ENCODE results near the gene UTF1. TPM values are rescaled to one million over a fixed set of nuclear protein-coding genes. Genes with fewer than 3 reads are reported as not detected.

The UTF1 gene
- polyA plus RNA-seq, 1 donor from 2014 or later = not detected

DNA sequence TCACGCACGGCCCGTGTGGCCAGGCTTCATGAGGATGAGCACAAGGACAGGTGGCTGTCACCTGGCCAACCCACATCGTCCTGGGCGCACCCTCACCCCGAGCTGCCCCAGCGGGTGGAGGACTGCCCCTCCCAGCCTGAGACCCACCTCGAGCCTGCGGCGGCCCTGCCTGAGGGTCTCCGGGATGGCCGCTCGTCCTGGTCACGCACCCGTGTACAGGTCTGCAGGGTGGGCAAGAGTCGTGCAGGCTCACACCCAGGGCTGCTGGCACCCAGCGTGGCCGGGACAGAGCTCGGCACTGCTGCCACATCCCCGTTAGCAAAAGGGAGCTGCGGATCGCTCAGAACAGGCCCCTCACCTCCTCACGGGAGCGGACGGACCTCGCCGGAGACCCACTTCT is 14.4 kb upstream of the UTF1 start:
- TF ChIP-seq MXI1 (conservative IDR thresholded peaks at IDR 0.05; ENCODE audit: poor library complexity, severe bottlenecking) (no peak), SMC3 (conservative IDR thresholded peaks at IDR 0.05; ENCODE audit: poor library complexity) (no peak), TAF1 (IDR thresholded peaks at IDR 0.05; ENCODE audit: low read depth) (no peak), EP300 (conservative IDR thresholded peaks at IDR 0.05; ENCODE audit: poor library complexity, severe bottlenecking) (no peak), POLR2AphosphoS5 (IDR thresholded peaks at IDR 0.05) (no peak), EZH2 (IDR thresholded peaks at IDR 0.05; ENCODE audit: borderline replicate concordance, insufficient read depth, low read length, poor library complexity, severe bottlenecking) (no peak)
- TF ChIP-seq, protein P1, sequence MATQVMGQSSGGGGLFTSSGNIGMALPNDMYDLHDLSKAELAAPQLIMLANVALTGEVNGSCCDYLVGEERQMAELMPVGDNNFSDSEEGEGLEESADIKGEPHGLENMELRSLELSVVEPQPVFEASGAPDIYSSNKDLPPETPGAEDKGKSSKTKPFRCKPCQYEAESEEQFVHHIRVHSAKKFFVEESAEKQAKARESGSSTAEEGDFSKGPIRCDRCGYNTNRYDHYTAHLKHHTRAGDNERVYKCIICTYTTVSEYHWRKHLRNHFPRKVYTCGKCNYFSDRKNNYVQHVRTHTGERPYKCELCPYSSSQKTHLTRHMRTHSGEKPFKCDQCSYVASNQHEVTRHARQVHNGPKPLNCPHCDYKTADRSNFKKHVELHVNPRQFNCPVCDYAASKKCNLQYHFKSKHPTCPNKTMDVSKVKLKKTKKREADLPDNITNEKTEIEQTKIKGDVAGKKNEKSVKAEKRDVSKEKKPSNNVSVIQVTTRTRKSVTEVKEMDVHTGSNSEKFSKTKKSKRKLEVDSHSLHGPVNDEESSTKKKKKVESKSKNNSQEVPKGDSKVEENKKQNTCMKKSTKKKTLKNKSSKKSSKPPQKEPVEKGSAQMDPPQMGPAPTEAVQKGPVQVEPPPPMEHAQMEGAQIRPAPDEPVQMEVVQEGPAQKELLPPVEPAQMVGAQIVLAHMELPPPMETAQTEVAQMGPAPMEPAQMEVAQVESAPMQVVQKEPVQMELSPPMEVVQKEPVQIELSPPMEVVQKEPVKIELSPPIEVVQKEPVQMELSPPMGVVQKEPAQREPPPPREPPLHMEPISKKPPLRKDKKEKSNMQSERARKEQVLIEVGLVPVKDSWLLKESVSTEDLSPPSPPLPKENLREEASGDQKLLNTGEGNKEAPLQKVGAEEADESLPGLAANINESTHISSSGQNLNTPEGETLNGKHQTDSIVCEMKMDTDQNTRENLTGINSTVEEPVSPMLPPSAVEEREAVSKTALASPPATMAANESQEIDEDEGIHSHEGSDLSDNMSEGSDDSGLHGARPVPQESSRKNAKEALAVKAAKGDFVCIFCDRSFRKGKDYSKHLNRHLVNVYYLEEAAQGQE (IDR thresholded peaks at IDR 0.05; ENCODE audit: borderline replicate concordance) = no peak
- TF ChIP-seq, protein P2, sequence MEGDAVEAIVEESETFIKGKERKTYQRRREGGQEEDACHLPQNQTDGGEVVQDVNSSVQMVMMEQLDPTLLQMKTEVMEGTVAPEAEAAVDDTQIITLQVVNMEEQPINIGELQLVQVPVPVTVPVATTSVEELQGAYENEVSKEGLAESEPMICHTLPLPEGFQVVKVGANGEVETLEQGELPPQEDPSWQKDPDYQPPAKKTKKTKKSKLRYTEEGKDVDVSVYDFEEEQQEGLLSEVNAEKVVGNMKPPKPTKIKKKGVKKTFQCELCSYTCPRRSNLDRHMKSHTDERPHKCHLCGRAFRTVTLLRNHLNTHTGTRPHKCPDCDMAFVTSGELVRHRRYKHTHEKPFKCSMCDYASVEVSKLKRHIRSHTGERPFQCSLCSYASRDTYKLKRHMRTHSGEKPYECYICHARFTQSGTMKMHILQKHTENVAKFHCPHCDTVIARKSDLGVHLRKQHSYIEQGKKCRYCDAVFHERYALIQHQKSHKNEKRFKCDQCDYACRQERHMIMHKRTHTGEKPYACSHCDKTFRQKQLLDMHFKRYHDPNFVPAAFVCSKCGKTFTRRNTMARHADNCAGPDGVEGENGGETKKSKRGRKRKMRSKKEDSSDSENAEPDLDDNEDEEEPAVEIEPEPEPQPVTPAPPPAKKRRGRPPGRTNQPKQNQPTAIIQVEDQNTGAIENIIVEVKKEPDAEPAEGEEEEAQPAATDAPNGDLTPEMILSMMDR (IDR thresholded peaks at IDR 0.05; ENCODE audit: poor library complexity, severe bottlenecking) = no peak
- Histone ChIP-seq H3K36me3 (ENCODE audit: insufficient read depth, low read length) (no peaks in the 10 kb centered on the region), H3K79me2 (replicated peaks; ENCODE audit: insufficient read depth, low read length) (no peaks in the 10 kb centered on the region), H2AFZ (ENCODE audit: low read depth, low read length) (no peak overlapping the region), H3K4me2 (ENCODE audit: low read length) (no peak overlapping the region), H4K20me1 (ENCODE audit: insufficient read depth) (no peaks in the 10 kb centered on the region), H3K4me3 (ENCODE audit: low read length) (no peak overlapping the region), H3K9me2 (ENCODE audit: insufficient read depth, low read length) (no peaks in the 10 kb centered on the region), H3F3A (ENCODE audit: insufficient read depth, low read length, poor library complexity, severe bottlenecking) (no peaks in the 10 kb centered on the region), H3K27ac (ENCODE audit: low read length) (no peak overlapping the region), H3K27me3 (ENCODE audit: insufficient read depth, low read depth, low read length) (no peaks in the 10 kb centered on the region), H3K9me3 (ENCODE audit: low read length) (no peaks in the 10 kb centered on the region), H3K9ac (ENCODE audit: low read length) (no peak overlapping the region)

DNA sequence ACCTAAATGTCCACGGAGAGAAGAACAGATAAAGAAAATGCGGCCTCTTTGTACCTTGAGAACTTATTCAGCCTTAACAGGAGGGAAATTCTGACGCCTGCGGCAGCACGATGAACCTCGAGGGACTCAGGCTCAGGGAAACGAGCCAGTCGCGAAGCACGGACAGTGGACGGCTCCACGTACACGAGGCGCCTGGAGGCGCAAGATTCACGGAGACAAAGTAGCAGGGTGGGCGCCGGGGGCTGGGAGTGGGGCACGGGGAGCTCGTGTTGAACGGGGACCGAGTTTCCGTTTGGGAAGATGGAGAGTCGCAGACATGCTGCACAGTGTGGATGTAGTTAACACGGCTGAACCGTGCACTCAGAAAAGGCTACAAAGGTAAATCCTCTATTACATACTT is 13.2 kb upstream of the UTF1 start:
- no peaks in the 10 kb centered on the region for H4K20me1 ChIP-seq (ENCODE audit: insufficient read depth)
- no peaks in the 10 kb centered on the region for H3K36me3 ChIP-seq (ENCODE audit: insufficient read depth, low read length)
- no peaks in the 10 kb centered on the region for H3K9me2 ChIP-seq (ENCODE audit: insufficient read depth, low read length)
- TF ChIP-seq TAF1 (IDR thresholded peaks at IDR 0.05; ENCODE audit: low read depth) (no peak), EZH2 (IDR thresholded peaks at IDR 0.05; ENCODE audit: borderline replicate concordance, insufficient read depth, low read length, poor library complexity, severe bottlenecking) (no peak), EP300 (conservative IDR thresholded peaks at IDR 0.05; ENCODE audit: poor library complexity, severe bottlenecking) (no peak), SMC3 (conservative IDR thresholded peaks at IDR 0.05; ENCODE audit: poor library complexity) (no peak), MXI1 (conservative IDR thresholded peaks at IDR 0.05; ENCODE audit: poor library complexity, severe bottlenecking) (no peak), POLR2AphosphoS5 (IDR thresholded peaks at IDR 0.05) (no peak), RAD21 (conservative IDR thresholded peaks at IDR 0.05) (no peak)
- TF ChIP-seq, protein P1 (IDR thresholded peaks at IDR 0.05; ENCODE audit: borderline replicate concordance) = no peak
- TF ChIP-seq, protein P2 (IDR thresholded peaks at IDR 0.05; ENCODE audit: poor library complexity, severe bottlenecking) = no peak
- H3K4me2 ChIP-seq (ENCODE audit: low read length) = no peak overlapping the region
- H3K27ac ChIP-seq (ENCODE audit: low read length) = no peak overlapping the region
- H3F3A ChIP-seq (ENCODE audit: insufficient read depth, low read length, poor library complexity, severe bottlenecking) = no peaks in the 10 kb centered on the region
- H3K9ac ChIP-seq (ENCODE audit: low read length) = no peak overlapping the region
- no peak overlapping the region for H3K4me3 ChIP-seq (ENCODE audit: low read length)
- H3K27me3 ChIP-seq (ENCODE audit: insufficient read depth, low read depth, low read length) = no peaks in the 10 kb centered on the region
- no peak overlapping the region for H2AFZ ChIP-seq (ENCODE audit: low read depth, low read length)
- no peaks in the 10 kb centered on the region for H3K79me2 ChIP-seq (replicated peaks; ENCODE audit: insufficient read depth, low read length)
- no peaks in the 10 kb centered on the region for H3K9me3 ChIP-seq (ENCODE audit: low read length)
